Superior temporal gyrus (tissue), 1 donor: ENCODE results near the gene COL6A1.
"Not testable (repeated sequence)": the region's sequence is repeated elsewhere in the genome, so short reads cannot be mapped to it uniquely, and the experiment has no call there.

ENCODE experiments used
- DNase-seq: peaks from one replicate; pipeline ENCODE4 v3.0.0-alpha.2; 2016; ENCODE audit errors: extremely low spot score

COL6A1 gene

DNA sequence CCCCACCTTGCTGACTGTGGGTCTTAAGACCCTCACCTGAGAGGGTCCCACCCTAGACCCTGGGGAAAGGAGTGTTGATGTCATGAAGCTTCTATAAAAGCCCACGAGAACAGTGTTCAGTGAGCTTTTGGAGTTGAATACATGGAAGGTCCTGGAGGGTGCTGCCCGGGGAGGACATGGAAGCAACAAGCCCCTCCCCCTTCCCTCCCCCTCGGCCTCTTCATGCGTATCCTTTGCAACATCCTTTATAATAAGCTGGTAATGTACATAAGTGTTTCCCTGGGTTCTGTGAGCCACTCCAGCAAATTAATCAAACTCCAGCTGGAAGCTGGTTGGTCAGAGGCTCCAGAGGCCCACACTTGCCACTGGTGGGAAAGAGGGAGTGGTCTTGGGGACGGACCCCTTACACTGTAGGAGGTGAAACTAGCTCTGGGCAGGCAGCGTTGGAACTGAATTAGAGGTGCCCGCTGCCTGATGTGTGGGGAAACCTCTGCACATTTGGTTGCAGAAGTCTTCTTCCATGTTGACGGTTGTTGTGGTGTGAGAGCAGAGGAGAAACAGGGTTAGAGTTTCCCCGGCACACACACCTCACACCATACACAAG, 14.7 kb upstream of the COL6A1 start:
- no peak for DNase-seq

- DNase-seq = no peak
Measured at GRCh38 chr21:45969921-45970673, 11.5 kb upstream of the COL6A1 start.

GRCh38 chr21:45970674-45971615, 10.6 kb upstream of the COL6A1 start:
- DNase-seq = peak; percentile 21

- DNase-seq = no peak
Measured at GRCh38 chr21:45971616-45972352, 9.8 kb upstream of the COL6A1 start.

DNA sequence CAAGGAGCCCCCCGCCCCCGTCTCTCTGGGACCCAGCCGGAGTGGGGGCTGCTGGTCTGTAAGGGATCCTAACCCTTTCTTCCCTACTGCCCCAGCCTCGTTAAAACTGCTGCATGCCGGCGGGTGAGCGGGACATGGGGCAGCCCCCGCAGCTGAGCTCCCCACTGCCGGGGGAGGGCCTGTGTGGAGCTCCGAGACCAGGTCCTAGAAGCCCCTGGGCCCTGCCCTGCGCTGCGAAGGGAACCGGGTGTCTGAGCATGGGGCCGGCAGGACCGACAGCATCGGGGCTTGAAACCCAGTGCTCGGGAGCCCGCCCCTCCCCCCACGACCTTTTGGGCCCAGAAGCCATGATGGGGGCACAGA, 9.2 kb upstream of the COL6A1 start:
- no peak for DNase-seq

GRCh38 chr21:45972716-45973474, 8.7 kb upstream of the COL6A1 start:
- no peak for DNase-seq

DNA sequence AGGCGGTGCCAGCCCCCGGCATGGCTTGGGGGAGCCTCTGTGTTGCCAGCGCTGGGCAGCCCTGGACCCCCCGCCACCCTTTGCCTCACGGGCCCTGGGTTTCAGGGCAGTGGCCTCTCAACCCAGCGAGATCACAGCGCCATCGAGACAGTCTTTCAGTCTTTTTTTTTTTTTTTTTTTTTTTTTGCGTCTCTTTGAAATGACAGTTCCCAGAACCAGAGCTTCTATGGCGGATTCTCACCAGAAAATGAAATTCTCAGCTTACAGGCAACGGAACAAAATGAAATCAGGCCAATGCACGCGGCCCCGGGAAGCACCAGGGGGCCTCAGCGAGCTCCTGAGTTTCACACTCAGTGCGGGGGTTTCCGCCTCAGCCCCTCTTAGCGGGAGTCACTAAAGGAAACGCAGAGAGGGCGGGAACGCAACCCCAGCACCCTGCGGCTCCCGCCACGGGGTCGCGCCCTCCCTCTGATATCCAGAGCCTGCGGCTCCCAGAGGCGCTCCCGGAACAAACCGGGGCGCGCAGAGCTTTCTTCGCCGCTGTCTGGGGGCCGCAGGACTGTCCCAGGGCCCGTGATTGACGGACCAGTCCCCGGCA, 8.0 kb upstream of the COL6A1 start:
- DNase-seq = peak; percentile 46

DNA sequence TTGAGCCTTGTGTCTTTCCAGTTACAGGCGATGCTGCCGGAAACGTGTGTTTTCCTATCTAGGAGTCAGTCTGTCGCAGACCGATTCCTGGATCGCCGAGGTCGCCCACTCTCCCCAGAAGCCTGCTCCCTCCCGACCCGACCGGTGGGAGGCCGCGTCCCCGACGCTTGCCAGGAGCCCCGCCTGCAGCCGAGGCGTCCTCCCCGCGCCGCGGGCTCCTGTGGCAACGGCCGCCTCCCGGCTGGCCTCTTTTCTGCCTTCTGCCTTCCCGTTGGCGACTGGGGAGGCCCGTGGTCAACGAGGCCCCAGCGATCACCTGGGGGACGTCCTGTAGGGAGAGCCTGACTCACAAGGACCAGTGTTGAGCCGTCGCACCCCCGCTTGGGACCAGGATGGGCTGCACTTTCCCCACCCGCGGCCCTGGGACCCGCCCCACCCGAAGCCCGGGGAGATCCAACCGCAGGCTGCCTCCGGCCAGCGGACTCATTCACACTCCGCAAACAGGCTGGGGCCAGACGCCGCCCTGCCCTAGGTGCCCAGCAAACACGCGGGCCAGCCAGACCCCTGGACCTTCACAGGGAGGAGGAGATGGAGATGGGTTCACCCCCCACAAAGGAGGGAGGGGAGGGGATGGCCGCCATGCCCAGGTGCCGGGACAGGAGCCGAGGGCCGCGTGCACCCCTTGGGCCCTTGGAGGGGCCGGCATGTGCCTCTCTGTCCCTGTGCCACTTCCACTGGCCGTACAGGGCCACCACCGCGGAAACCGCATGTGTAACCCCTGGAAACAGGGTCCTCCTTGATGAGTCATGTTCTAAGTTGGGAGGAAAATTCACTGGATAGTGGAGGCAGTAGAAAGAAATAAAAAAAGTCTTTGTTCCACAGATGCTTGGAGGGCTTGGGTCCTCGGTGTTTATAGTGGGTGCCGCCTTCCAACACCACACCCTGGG, 7.2 kb upstream of the COL6A1 start:
- DNase-seq = no peak

DNA sequence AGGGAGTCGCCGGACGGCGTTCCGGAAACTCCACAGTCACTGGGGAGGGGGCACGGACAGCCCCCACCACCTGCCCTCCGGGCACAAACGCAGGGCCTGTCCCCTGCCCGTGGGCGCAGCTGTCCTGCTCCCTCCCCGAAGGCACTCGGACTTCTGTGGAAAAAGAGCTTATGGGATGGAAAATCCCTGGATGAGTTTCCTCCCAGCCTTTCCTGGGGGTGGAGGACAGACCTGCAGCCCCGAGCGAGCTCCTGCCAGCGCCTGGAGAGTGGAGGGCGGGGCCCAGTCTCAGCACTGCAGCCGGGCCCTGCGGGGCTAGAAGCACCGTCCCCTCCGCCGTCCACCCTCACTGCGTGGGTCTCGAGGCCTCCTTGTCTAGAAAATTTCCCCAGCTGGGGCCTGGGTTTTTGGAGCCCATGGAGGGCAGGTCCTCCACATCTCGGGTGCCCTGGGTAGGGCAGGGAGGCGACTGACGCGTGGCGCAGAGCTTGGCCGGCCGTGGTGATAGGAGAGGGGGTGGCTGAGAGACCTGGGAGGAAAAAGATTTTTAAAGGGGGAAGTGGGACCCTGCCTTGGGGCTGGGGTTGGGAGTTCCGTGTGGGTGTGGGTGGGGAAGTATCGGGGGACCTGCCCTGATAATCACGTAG, 6.4 kb upstream of the COL6A1 start:
- DNase-seq = no peak

DNA sequence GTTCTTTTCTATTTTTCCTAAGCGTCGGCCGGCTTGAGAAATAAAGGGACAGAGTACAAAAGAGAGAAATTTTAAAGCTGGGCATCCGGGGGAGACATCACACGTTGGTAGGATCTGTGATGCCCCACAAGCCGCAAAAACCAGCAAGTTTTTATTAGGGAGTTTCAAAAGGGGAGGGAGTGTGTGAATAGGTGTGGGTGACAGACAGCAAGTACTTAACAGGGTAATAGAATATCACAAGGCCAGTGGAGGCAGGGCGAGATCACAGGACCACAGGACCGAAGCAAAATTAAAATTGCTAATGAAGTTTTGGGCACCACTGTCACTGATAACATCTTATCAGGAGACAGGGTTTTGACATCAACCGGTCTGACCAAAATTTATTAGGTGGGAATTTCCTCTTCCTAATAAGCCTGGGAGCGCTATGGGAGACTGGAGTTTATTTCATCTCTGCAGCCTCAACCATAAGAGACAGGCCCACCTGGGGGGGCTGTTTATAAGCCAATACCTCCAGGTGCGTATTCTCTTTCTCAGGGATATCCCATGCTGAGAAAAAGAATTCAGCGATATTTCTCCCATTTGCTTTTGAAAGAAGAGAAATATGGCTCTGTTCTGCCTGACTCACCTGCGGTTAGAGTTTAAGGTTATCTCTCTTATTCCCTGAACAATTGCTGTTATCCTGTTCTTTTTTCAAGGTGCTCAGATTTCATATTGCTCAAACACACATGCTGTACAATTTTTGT, 5.7 kb upstream of the COL6A1 start:
- not testable (repeated sequence) for DNase-seq

GRCh38 chr21:45976701-45977311, 4.8 kb upstream of the COL6A1 start:
- no peak for DNase-seq

DNA sequence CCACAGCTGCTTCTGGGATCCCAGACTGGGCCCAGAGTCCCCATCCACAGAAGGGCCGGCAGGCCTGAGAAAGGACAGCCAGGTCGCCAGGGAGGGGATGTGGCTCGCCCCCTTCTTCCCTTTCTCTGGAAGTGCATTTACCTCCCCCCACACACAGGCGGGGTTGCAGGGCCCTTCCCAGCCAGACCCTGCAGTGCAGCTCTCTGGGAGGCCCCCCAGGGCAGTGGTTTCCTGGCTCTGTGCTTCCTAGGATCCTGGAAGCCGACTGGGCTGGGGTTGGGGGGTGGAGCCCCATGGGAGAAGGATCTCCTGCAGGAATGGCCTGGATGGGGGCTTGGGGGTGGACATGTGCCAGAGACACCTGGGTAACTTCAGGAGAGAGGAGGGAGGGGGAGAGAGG, 4.2 kb upstream of the COL6A1 start:
- no peak for DNase-seq

- DNase-seq = no peak
Measured at GRCh38 chr21:45979141-45979631, 2.4 kb upstream of the COL6A1 start.

- DNase-seq = no peak
Measured at GRCh38 chr21:45979651-45980050, 1.9 kb upstream of the COL6A1 start.

DNA sequence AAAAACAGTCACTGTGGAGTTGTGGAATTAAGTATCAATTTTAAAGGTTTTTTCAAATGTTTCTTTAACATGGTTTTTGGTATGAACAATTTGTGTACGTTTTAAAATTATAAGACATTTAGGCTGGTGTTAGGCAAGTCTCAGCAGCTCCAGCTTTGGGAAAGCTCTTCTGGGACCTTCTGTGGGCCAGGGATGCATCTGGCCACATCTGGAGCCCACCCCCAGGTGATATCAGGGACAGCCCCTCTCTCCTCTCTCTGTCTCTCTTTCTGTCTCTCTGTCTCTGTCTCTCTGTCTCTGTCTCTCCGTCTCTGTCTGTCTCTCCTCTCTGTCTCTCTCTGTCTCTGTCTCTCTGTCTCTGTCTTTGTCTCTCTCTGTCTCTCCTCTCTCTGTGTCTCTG, 1.3 kb upstream of the COL6A1 start:
- DNase-seq = no peak

- no peak for DNase-seq
Measured at GRCh38 chr21:45980697-45981096, 873 bp upstream of the COL6A1 start.

DNA sequence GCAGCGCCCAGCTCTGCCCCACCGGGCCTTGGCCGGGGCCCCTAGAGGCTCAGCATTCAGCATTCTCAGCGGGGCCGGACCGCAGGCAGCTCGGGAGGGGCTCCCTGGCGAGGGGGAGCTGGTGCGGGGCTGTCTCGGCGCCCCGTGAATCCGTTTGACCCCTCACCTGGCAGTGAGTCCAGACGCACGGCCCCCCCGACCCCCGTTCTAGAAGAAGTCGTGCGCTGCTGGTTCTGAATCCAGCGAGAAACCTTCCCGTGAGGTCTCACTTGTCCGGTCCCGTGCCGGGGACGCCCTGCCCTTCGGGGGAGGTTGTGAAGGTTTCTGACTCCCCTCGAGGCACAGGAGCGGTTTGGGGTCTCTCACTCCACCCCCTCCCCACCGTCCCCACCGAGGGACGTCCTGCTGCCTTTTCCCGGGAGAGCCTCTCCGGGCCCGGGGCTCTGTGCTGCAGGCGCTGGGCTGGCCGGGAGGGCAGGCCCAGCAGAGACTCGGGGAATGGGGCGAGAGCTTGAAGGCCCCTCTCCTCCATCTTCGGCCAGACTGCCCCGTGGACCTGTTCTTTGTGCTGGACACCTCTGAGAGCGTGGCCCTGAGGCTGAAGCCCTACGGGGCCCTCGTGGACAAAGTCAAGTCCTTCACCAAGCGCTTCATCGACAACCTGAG, 655 bp downstream of the COL6A1 start:
- no peak for DNase-seq
